SU-DHL-6 (cell line): Measurements from ENCODE around the gene IL33.

Experiments
- EZH2phosphoT487 ChIP-seq: fragments of 200-600 bp; sonication (generic), shearing (Covaris generic); conservative IDR thresholded peaks from 2 replicates; pipeline ENCODE4 v1.6.1; 2018; ENCODE audit warnings: mild to moderate bottlenecking, antibody characterized with exemption, low read length, moderate library complexity, mixed read lengths
- TF ChIP-seq, protein P1 (sequence below): fragments of 200-600 bp; sonication (generic); IDR thresholded peaks from one replicate; pipeline ENCODE4 v1.5.1; 2017; ENCODE audit warnings: antibody characterized with exemption, mild to moderate bottlenecking, low read length, moderate library complexity; ENCODE audit not compliant: insufficient read depth, poor library complexity, severe bottlenecking

GRCh38 chr9:6195714-6196360 is 19.8 kb upstream of the IL33 start:
- TF ChIP-seq, protein P1, sequence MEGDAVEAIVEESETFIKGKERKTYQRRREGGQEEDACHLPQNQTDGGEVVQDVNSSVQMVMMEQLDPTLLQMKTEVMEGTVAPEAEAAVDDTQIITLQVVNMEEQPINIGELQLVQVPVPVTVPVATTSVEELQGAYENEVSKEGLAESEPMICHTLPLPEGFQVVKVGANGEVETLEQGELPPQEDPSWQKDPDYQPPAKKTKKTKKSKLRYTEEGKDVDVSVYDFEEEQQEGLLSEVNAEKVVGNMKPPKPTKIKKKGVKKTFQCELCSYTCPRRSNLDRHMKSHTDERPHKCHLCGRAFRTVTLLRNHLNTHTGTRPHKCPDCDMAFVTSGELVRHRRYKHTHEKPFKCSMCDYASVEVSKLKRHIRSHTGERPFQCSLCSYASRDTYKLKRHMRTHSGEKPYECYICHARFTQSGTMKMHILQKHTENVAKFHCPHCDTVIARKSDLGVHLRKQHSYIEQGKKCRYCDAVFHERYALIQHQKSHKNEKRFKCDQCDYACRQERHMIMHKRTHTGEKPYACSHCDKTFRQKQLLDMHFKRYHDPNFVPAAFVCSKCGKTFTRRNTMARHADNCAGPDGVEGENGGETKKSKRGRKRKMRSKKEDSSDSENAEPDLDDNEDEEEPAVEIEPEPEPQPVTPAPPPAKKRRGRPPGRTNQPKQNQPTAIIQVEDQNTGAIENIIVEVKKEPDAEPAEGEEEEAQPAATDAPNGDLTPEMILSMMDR, result no peak
- no peak for TF ChIP-seq EZH2phosphoT487
